Hepatocyte (in vitro differentiated cells): ENCODE data around the gene PAOX.

Experiments
- EZH2 ChIP-seq: fragments of 200-600 bp; sonication (generic); IDR thresholded peaks from 2 replicates; pipeline ENCODE4 v1.6.1; 2016; ENCODE audit warnings: antibody characterized with exemption, mild to moderate bottlenecking, borderline replicate concordance
- EZH2phosphoT487 ChIP-seq: fragments of 200-600 bp; sonication (generic); IDR thresholded peaks from one replicate; pipeline ENCODE4 v1.6.1; 2018; ENCODE audit warnings: antibody characterized with exemption, mild to moderate bottlenecking, low read depth, moderate library complexity; ENCODE audit not compliant: unreplicated experiment, severe bottlenecking
- TF ChIP-seq, protein P1 (sequence below): fragments of 200-600 bp; sonication (generic); IDR thresholded peaks from 2 replicates; pipeline ENCODE4 v1.5.1; 2016; ENCODE audit warnings: antibody characterized with exemption, mild to moderate bottlenecking; ENCODE audit not compliant: poor library complexity

DNA sequence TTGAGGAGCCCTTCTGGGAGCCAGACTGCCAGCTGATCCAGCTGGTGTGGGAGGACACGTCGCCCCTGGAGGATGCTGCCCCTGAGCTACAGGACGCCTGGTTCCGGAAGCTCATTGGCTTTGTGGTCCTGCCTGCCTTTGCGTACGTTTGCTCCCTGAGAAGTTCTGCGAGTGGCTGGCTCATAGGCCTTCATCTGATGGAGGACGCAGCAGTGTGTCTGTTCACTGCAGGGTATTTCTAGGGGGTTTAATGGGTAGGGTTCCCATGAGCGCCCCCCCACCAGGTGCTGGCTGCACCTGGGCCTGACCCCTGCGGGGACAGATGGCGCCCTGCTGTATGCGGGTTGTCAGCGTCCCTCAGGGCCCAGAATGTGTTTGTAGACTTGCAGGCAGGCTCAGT lies 5.0 kb downstream of the PAOX start:
- TF ChIP-seq, protein P1, sequence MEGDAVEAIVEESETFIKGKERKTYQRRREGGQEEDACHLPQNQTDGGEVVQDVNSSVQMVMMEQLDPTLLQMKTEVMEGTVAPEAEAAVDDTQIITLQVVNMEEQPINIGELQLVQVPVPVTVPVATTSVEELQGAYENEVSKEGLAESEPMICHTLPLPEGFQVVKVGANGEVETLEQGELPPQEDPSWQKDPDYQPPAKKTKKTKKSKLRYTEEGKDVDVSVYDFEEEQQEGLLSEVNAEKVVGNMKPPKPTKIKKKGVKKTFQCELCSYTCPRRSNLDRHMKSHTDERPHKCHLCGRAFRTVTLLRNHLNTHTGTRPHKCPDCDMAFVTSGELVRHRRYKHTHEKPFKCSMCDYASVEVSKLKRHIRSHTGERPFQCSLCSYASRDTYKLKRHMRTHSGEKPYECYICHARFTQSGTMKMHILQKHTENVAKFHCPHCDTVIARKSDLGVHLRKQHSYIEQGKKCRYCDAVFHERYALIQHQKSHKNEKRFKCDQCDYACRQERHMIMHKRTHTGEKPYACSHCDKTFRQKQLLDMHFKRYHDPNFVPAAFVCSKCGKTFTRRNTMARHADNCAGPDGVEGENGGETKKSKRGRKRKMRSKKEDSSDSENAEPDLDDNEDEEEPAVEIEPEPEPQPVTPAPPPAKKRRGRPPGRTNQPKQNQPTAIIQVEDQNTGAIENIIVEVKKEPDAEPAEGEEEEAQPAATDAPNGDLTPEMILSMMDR: no peak
- no peak for TF ChIP-seq EZH2phosphoT487
- no peak for TF ChIP-seq EZH2
